Measurements from ENCODE around the gene BRAT1.

BRAT1 gene

GRCh38 chr7:2519119-2519930 lies 36.0 kb downstream of the BRAT1 start, which contains the start of gene LFNG:
Gene LFNG (plus strand): TSS chr7:2519774. CDS start chr7:2519862, 88 bp downstream.
- Histone ChIP-seq H3K4me1 (ENCODE audit: control insufficient read depth, low read length) (peaks cover 36% of the 10 kb centered on the region), H3K9me2 (replicated peaks; ENCODE audit: control insufficient read depth, low read length) (no peaks in the 10 kb centered on the region)

GRCh38 chr7:2518737-2519118 lies 36.6 kb downstream of the BRAT1 start:
- peaks cover 32% of the 10 kb centered on the region for H3K4me1 ChIP-seq (ENCODE audit: control insufficient read depth, low read length)
- no peak overlapping the region for H3K27ac ChIP-seq (ENCODE audit: low read depth, low read length)
- no peaks in the 10 kb centered on the region for H3K36me3 ChIP-seq (ENCODE audit: control insufficient read depth, low read length)
- H4K20me1 ChIP-seq (ENCODE audit: control insufficient read depth, insufficient read depth, low read depth, low read length): peaks cover 5% of the 10 kb centered on the region; the same call in 1 of the 2 replicates
- TF ChIP-seq CTCF (IDR thresholded peaks at IDR 0.05; ENCODE audit: low read depth, low read length, poor library complexity, severe bottlenecking) (no peak), EZH2phosphoT487 (IDR thresholded peaks at IDR 0.05; ENCODE audit: borderline replicate concordance, low read length) (no peak)
- H3F3A ChIP-seq (ENCODE audit: control insufficient read depth, insufficient read depth): no peaks in the 10 kb centered on the region; the same call in 1 of the 2 replicates
- H3K4me2 ChIP-seq (ENCODE audit: low read length): peak overlapping the region; percentile 88
- no peaks in the 10 kb centered on the region for H3K9me3 ChIP-seq (ENCODE audit: control insufficient read depth, insufficient read depth, low read length)
- H3K27me3 ChIP-seq (ENCODE audit: control insufficient read depth, low read length): peaks cover 59% of the 10 kb centered on the region
- H3K4me3 ChIP-seq (ENCODE audit: low read length): peak overlapping the region; percentile 73
- H3K9me2 ChIP-seq (replicated peaks; ENCODE audit: control insufficient read depth, low read length): no peaks in the 10 kb centered on the region
- H3K79me2 ChIP-seq (ENCODE audit: control insufficient read depth, low read length): no peaks in the 10 kb centered on the region

More at GRCh38 chr7:2519119-2519930, 36.0 kb downstream of the BRAT1 start, which contains the start of gene LFNG:
- TF ChIP-seq CTCF (IDR thresholded peaks at IDR 0.05; ENCODE audit: low read depth, low read length, poor library complexity, severe bottlenecking) (no peak), EZH2phosphoT487 (IDR thresholded peaks at IDR 0.05; ENCODE audit: borderline replicate concordance, low read length) (no peak)
- Histone ChIP-seq H3K27ac (ENCODE audit: low read depth, low read length) (no peak within 1 kb of the TSS), H3K27me3 (ENCODE audit: control insufficient read depth, low read length) (peaks cover 65% of the 10 kb centered on the region), H3F3A (ENCODE audit: control insufficient read depth, insufficient read depth) (no peaks in the 10 kb centered on the region; the same call in 1 of the 2 replicates), H3K4me2 (ENCODE audit: low read length) (peak within 1 kb of the TSS; percentile 88), H3K9me3 (ENCODE audit: control insufficient read depth, insufficient read depth, low read length) (no peaks in the 10 kb centered on the region), H3K36me3 (ENCODE audit: control insufficient read depth, low read length) (no peaks in the 10 kb centered on the region), H3K4me3 (ENCODE audit: low read length) (peak within 1 kb of the TSS; percentile 73), H4K20me1 (ENCODE audit: control insufficient read depth, insufficient read depth, low read depth, low read length) (peaks cover 5% of the 10 kb centered on the region; the same call in 1 of the 2 replicates), H3K79me2 (ENCODE audit: control insufficient read depth, low read length) (no peaks in the 10 kb centered on the region)

GRCh38 chr7:2517678-2518507 lies 37.4 kb downstream of the BRAT1 start:
- TF ChIP-seq EZH2phosphoT487 (IDR thresholded peaks at IDR 0.05; ENCODE audit: borderline replicate concordance, low read length) (no peak), CTCF (IDR thresholded peaks at IDR 0.05; ENCODE audit: low read depth, low read length, poor library complexity, severe bottlenecking) (no peak)
- Histone ChIP-seq H3K9me2 (replicated peaks; ENCODE audit: control insufficient read depth, low read length) (no peaks in the 10 kb centered on the region), H3K9me3 (ENCODE audit: control insufficient read depth, insufficient read depth, low read length) (no peaks in the 10 kb centered on the region), H3K27me3 (ENCODE audit: control insufficient read depth, low read length) (peaks cover 50% of the 10 kb centered on the region), H3K4me3 (ENCODE audit: low read length) (no peak overlapping the region), H3K27ac (ENCODE audit: low read depth, low read length) (no peak overlapping the region), H3K4me1 (ENCODE audit: control insufficient read depth, low read length) (peaks cover 35% of the 10 kb centered on the region), H4K20me1 (ENCODE audit: control insufficient read depth, insufficient read depth, low read depth, low read length) (peaks cover 3% of the 10 kb centered on the region; the same call in 1 of the 2 replicates), H3K4me2 (ENCODE audit: low read length) (0 out of 2 replicates have a peak overlapping the region, but pooled peaks have one; percentile 88), H3K79me2 (ENCODE audit: control insufficient read depth, low read length) (no peaks in the 10 kb centered on the region), H3K36me3 (ENCODE audit: control insufficient read depth, low read length) (no peaks in the 10 kb centered on the region), H3F3A (ENCODE audit: control insufficient read depth, insufficient read depth) (no peaks in the 10 kb centered on the region; the same call in 1 of the 2 replicates)

Measured in DOHH2 (cell line).